ENCODE data around the gene MALSU1. TPM values are rescaled to one million over a fixed set of nuclear protein-coding genes. Genes with fewer than 3 reads are reported as not detected.

Gene MALSU1
- total RNA-seq, 1 donor from 2014 or later: 48.7 TPM

DNA sequence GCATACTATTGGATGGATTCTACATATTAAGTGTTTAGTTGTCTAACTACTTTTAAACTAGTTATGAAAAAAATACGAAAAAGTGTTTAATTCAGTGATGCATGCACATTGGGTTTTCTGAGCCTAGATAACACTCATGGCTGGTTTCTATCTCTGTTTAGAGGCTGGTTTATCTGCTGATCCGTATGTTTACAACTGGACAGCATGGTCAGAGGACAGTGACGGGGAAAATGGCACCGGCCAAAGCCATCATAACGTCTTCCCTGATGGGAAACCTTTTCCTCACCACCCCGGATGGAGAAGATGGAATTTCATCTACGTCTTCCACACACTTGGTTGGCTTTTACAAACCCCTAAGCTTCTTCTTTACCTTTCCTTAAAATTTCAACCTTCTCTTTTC lies 42.4 kb upstream of the MALSU1 start:
- H3K27ac Mint-ChIP-seq: no peak overlapping the region

DNA sequence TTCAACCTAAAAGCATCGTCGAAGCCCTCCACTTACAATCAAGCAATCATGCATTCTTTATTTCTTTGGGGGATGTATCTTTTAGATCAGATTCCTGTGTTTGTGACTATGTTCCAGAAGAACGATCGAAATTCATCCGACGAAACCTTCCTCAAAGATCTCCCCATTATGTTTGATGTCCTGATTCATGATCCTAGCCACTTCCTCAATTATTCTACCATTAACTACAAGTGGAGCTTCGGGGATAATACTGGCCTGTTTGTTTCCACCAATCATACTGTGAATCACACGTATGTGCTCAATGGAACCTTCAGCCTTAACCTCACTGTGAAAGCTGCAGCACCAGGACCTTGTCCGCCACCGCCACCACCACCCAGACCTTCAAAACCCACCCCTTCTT lies 38.8 kb upstream of the MALSU1 start:
- Mint-ChIP-seq H3K27ac (no peak overlapping the region), H3K4me3 (no peak overlapping the region), H3K27me3 (ENCODE audit: insufficient read depth, low read depth) (peaks cover 2% of the 10 kb centered on the region), H3K9me3 (no peaks in the 10 kb centered on the region), H3K36me3 (no peaks in the 10 kb centered on the region), H3K4me1 (no peaks in the 10 kb centered on the region)
- H3K36me3 ChIP-seq: no peaks in the 10 kb centered on the region
- no peaks in the 10 kb centered on the region for H3K79me2 ChIP-seq (ENCODE audit: low read depth)
- no peaks in the 10 kb centered on the region for H4K20me1 ChIP-seq (ENCODE audit: low read depth)
- no peak overlapping the region for H2AFZ ChIP-seq (replicated peaks)
- no peaks in the 10 kb centered on the region for H3K4me1 ChIP-seq
- H3K4me2 ChIP-seq: no peak overlapping the region
- TF ChIP-seq, protein P1, sequence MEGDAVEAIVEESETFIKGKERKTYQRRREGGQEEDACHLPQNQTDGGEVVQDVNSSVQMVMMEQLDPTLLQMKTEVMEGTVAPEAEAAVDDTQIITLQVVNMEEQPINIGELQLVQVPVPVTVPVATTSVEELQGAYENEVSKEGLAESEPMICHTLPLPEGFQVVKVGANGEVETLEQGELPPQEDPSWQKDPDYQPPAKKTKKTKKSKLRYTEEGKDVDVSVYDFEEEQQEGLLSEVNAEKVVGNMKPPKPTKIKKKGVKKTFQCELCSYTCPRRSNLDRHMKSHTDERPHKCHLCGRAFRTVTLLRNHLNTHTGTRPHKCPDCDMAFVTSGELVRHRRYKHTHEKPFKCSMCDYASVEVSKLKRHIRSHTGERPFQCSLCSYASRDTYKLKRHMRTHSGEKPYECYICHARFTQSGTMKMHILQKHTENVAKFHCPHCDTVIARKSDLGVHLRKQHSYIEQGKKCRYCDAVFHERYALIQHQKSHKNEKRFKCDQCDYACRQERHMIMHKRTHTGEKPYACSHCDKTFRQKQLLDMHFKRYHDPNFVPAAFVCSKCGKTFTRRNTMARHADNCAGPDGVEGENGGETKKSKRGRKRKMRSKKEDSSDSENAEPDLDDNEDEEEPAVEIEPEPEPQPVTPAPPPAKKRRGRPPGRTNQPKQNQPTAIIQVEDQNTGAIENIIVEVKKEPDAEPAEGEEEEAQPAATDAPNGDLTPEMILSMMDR (IDR thresholded peaks at IDR 0.05): no peak
- TF ChIP-seq EZH2 (IDR thresholded peaks at IDR 0.05) (no peak), EZH2phosphoT487 (IDR thresholded peaks at IDR 0.05) (no peak)
- no peak for DNase-seq (ENCODE audit: low spot score)
- no peak overlapping the region for H3K4me3 ChIP-seq
- H3F3A ChIP-seq (ENCODE audit: low read depth): no peaks in the 10 kb centered on the region
- H3K27me3 ChIP-seq: no peaks in the 10 kb centered on the region
- no peaks in the 10 kb centered on the region for H3K9me3 ChIP-seq (ENCODE audit: low read depth)
- H3K9ac ChIP-seq: no peak overlapping the region
- no peak overlapping the region for H3K27ac ChIP-seq

More for the DNA sequence above, 42.4 kb upstream of the MALSU1 start:
- H3K9me3 Mint-ChIP-seq: no peaks in the 10 kb centered on the region
- no peaks in the 10 kb centered on the region for H3K79me2 ChIP-seq (ENCODE audit: low read depth)
- H3K4me2 ChIP-seq: no peak overlapping the region
- H3K9me3 ChIP-seq (ENCODE audit: low read depth): no peaks in the 10 kb centered on the region
- H3K4me3 Mint-ChIP-seq: no peak overlapping the region
- no peak overlapping the region for H3K27ac ChIP-seq
- H3F3A ChIP-seq (ENCODE audit: low read depth): no peaks in the 10 kb centered on the region
- H3K36me3 ChIP-seq: no peaks in the 10 kb centered on the region
- no peak overlapping the region for H3K9ac ChIP-seq
- H3K27me3 Mint-ChIP-seq (ENCODE audit: insufficient read depth, low read depth): peaks cover 2% of the 10 kb centered on the region
- no peaks in the 10 kb centered on the region for H3K36me3 Mint-ChIP-seq
- TF ChIP-seq, protein P1 (IDR thresholded peaks at IDR 0.05): no peak
- TF ChIP-seq EZH2 (IDR thresholded peaks at IDR 0.05) (no peak), EZH2phosphoT487 (IDR thresholded peaks at IDR 0.05) (no peak)
- H4K20me1 ChIP-seq (ENCODE audit: low read depth): no peaks in the 10 kb centered on the region
- no peaks in the 10 kb centered on the region for H3K4me1 ChIP-seq
- H3K4me1 Mint-ChIP-seq: no peaks in the 10 kb centered on the region
- no peaks in the 10 kb centered on the region for H3K27me3 ChIP-seq
- no peak for DNase-seq (ENCODE audit: low spot score)
- no peak overlapping the region for H2AFZ ChIP-seq (replicated peaks)
- H3K4me3 ChIP-seq: no peak overlapping the region

DNA sequence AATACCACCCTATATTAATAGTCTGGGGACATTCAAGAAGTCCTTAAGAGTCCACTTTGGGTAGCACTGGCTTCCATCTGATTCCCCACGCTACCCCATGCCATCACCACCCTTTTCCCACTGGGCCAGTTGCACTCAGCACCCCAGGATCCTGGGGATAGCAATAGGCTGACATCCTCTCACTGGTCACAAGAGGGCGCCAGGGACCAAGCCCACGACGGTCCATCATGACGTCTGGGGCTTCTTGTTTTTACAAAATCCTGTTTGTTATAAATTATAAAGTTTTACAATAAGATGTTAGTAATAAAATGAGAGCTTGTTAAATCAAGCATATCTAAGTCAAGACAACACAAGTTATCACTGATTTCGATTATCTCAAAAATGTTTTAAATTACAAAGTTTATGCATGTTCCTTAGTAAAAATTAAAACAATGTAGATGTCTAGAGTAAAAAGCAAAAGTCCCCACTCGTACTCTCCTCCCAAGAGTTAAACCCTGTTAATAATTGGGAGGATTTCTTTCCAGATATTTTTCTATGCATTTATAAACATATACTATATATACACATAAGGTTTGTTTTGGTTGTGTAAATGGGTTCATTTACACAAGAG lies 37.2 kb upstream of the MALSU1 start:
- Mint-ChIP-seq H3K27me3 (ENCODE audit: insufficient read depth, low read depth) (peaks cover 2% of the 10 kb centered on the region), H3K9me3 (no peaks in the 10 kb centered on the region), H3K4me3 (no peak overlapping the region), H3K27ac (no peak overlapping the region), H3K36me3 (no peaks in the 10 kb centered on the region), H3K4me1 (no peaks in the 10 kb centered on the region)
- TF ChIP-seq, protein P1 (IDR thresholded peaks at IDR 0.05): peak; percentile 90
- no peak for TF ChIP-seq EZH2phosphoT487 (IDR thresholded peaks at IDR 0.05)
- H3K4me3 ChIP-seq: no peak overlapping the region
- H3K27me3 ChIP-seq: no peaks in the 10 kb centered on the region
- H4K20me1 ChIP-seq (ENCODE audit: low read depth): no peaks in the 10 kb centered on the region
- no peak overlapping the region for H3K9ac ChIP-seq
- H3K27ac ChIP-seq: no peak overlapping the region
- H3K9me3 ChIP-seq (ENCODE audit: low read depth): no peaks in the 10 kb centered on the region
- no peak overlapping the region for H3K4me2 ChIP-seq
- no peaks in the 10 kb centered on the region for H3F3A ChIP-seq (ENCODE audit: low read depth)
- no peaks in the 10 kb centered on the region for H3K79me2 ChIP-seq (ENCODE audit: low read depth)
- peak; percentile 77 for DNase-seq (ENCODE audit: low spot score)
- H3K36me3 ChIP-seq: no peaks in the 10 kb centered on the region
- no peaks in the 10 kb centered on the region for H3K4me1 ChIP-seq
- H2AFZ ChIP-seq (replicated peaks): no peak overlapping the region
